Stimulated activated CD8-positive, alpha-beta memory T cell treated with anti-CD3 and anti-CD28 coated beads, Interleukin-12 subunit alpha, Interleukin-12 subunit beta, amount 100 ng/mL, for 1 hour (primary cell): Measurements from ENCODE around the gene SYT9.
"Not testable (repeated sequence)": the region's sequence is repeated elsewhere in the genome, so short reads cannot be mapped to it uniquely, and the experiment has no call there.

Experiments used
- DNase-seq: peaks from one replicate; pipeline ENCODE4 v3.0.0-alpha.2; 2020; ENCODE audit warnings: low read depth

Gene SYT9

DNA sequence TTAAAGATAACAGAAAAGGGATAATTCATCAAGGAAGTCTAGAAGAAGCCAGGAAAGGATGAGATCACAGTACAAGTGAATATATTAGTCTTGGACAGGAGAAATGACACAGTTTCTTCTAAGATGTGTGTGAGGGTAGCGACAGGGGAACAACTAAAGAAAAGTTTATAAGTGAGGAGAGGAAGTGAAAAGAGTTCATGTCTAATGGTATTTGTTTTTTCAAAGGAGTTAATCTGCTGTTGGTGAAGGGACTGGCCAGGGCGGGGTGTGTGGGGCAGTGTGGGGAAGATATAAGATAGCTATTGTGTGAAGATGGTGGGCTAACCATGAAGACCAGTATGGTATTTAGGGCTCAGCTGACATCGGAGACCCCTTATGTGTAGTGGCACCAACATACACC, 254.5 kb downstream of the SYT9 start:
- no peak for DNase-seq

DNA sequence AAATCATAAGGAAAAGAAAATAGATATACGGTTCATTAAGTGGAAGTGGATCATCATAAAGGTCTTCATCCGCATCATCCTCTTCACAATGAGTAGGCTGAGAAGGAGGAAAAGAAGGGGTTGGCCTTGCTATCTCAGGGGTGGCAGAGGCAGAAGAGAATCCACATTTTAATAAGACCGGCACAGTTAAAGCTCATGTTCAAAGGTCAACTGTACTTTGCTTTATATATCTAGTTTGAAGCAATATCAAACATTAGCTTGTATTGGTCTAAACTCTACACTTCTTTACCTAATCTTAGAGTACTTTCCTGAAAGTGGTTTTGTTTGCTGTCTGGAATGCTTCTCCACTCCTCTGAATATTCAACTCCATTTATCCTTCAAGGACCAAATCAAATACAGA, 256.4 kb downstream of the SYT9 start:
- DNase-seq: no peak

DNA sequence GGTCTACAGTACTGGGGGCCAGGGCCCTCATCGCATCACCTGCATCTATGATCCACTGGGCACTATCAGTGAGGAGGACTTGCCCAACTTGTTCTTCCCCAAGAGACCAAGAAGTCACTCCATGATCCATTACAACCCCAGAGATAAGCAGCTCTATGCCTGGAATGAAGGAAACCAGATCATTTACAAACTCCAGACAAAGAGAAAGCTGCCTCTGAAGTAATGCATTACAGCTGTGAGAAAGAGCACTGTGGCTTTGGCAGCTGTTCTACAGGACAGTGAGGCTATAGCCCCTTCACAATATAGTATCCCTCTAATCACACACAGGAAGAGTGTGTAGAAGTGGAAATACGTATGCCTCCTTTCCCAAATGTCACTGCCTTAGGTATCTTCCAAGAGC, 258.3 kb downstream of the SYT9 start:
- DNase-seq: no peak

DNA sequence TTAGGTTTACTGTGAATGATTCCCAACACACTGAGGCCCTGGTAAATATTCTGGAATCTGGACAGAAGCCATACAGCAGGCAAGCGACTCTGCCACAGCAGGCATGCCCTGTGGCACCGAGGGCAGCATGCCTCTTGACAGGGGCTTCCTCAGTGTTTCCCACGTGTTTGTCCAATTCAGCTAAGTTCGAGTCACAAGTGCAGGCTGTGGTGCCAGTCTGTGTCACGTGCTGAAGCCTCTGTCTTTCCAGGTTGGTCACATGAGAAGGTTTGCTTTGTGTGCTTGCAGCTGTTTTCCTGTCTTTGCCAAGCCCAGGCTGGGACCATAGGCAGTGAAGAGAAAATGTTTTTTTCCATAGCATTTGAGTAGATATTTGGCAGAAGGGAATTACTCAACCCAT, 259.7 kb downstream of the SYT9 start:
- DNase-seq: no peak

DNA sequence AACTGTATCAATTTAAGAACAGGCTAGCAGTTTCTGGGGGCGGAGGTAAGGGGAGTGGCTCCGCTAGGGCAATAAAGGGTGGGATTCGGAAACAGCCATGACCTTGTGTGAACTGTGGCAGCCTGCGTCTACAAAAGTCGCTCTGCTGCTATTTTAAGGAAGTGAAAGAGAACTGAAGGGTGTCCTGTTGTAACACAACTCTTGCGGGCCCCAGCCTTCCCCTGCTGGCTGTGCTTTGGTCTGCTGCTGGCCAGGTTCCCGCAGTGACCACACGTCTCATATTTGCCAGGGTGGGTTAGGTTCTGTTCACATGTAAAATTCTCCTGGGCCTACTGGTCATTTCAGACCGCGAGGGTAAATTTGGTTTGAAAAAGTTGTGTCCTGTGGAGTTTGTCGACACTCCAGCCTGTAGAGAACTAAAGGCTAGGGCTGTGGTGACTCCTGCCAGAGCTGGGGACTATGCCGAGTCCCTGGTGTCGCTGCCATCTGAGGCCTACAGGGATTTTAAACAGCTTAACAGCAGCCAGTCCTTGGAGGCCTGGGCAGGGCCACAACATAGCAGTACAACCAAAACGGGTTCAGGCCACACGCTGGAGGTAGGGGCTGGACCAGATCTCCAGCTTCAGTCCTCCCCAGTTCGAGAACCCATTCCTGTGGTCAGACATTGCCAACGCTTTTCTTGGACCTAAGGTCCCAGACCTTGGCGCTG, 261.0 kb downstream of the SYT9 start:
- no peak for DNase-seq

DNA sequence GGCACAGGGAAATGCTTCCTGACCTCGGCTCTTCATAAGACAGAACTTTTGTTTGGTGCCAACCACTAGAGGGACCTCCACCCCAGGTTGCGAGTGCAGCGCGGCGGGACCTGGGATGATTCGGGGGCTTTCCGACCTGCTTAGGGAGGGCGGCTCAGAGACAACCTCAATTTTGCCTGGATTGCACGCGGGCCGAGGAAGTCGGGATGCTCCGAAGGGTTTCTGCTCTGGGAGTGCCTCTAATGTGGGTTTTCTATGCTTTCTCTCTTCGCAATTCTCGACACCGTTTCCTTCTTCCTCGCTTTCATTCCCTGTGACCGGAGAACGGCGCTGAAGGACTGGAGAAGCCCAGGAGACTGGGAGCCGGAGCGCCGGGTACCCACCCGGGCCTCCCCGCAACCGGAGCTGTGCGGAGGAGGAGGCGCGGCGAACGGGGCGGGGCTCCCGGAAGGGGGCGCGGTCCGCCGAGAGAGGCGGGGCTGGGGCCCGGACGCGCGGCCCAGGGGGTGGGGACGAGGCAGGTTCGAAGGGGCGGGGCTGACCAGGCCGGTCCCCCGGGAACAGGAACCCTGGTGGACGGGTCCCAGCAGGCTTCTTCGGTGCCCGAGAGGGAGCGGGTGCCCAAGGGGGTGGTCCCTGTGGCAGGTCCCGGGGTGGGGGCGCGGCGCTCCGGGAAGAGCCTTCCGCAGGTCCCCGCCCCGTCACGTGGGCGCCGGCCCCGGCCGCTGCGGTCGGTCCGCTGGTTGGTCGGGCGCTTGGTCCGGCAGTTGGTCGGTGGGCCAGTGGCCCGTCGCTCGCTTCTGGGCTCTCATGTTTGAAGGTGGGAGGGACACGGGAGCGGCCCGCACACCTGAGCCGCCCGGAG, 261.8 kb downstream of the SYT9 start, which contains the start of gene PPFIBP2:
Gene PPFIBP2, plus strand, starts transcription at position 766 of the 865 bp plus-strand sequence. CDS start 35,477 bp downstream, outside the sequence.
- peak; percentile 71 for DNase-seq

DNA sequence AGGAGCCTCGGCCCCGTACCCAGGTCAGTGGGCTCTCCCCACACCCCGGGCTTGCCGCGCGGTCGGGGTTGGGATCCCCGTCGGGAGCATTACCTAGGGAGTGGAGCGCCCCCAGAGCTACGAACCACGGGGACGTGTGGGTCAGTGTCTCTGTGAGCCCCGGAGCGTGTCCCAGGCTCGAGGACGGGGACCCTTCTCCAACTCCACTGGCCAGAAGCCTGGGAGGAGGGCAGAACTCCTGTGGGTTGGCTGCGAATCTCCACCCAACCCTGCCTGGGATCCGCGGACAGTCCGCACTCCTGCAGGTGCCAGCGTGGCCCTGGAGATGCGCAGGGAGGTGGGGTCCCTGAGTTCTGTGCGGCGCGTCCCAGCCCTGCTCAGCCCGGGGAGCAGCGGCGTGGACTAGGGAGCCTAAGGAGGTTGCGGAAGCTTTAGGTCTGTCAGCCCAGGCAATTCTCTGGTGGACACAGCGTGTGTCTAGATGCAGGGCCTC, 262.4 kb downstream of the SYT9 start:
- no peak for DNase-seq

DNA sequence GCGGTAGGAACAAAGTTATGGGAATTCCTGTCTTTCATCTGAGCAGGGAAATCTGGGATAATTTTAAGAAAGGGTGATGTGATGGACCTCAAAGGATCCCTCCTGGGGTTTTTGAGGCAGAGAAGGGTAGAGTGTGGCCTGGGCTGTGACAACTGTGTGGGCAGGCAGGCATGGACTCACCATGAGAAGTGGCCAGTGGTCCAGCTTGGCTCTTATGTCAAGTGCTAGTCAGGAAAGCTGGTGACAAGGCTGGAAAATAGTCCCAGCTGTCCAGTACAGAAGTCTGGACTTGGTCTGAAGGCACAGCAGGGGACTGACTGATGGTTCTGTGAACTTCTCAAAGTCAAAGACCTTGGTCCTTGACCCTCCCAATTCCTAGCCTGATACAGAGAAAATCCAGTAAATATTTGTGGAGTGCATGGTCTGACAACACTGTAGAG, 263.8 kb downstream of the SYT9 start:
- no peak for DNase-seq

DNA sequence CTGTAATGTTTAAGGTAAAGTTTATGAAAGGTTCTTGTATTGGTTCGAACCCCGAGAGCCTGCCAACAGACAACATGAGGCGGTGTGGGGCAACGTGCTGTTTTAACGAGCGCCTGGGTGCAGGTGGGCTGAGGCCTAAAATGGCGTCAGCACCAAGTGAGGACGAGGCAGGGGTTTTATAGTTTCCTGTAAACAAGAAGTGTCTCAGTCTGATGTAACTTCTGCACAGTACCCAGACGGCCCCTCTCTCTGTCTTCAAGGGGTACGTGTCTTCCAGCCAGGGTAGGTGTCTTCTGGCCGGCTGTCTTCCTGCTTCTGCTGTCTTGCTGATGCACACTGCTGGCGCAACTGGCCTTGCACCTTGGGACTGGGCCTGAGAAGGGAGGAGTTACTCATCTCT, 264.8 kb downstream of the SYT9 start:
- DNase-seq: no peak

DNA sequence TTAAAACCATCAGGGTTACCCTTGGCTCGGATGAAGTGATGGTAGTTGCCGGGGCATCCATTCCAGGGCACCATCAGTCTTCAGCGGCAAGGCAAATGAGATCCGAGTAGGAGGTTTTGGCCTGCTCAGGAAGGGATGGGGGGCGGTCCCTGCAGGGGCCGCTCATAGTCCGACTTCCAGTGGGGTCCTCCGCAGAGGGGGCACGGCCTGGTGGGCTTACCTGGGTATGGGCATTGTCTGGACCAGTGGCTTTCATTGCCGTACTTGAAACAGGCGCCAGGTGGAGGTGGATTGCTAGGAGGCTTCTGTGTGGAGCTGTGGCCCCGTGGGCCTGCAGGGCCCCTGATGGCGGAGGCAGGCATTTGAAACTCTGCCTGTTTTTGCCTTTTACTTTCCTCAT, 266.0 kb downstream of the SYT9 start:
- not testable (repeated sequence) for DNase-seq
